GM18520 (cell line): Measurements from ENCODE around the gene ST7.

Experiments
- ATAC-seq: cut with Tn5 transposase; IDR thresholded peaks from one replicate; pipeline ENCODE4 v1.9.1; 2021; ENCODE audit not compliant: unreplicated experiment

The ST7 gene

GRCh38 chr7:117145333-117145732 is 192.0 kb downstream of the ST7 start:
- ATAC-seq, result no peak

DNA sequence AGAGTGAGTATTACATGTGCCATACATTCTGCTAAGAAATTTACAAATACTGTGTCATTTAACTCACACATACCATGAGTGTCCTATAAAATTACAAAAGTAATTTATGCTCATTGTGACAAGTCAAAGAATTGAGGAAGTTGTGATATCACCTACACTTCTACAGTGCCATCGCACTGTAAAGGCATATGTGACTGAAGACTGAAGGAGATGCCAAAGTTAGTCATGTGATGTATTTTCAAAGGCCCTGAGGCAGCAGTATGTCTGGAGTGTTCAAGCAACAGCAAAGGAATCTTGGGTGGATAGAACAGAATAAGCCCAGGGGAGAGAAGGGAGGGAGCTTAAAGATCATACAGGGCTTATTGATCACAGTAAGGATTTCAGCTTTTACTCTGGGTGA is 192.8 kb downstream of the ST7 start:
- no peak for ATAC-seq

GRCh38 chr7:117146511-117146910 is 193.2 kb downstream of the ST7 start:
- ATAC-seq, result no peak

- no peak for ATAC-seq
These were observed 195.7 kb downstream of the ST7 start for GRCh38 chr7:117148971-117149370.

DNA sequence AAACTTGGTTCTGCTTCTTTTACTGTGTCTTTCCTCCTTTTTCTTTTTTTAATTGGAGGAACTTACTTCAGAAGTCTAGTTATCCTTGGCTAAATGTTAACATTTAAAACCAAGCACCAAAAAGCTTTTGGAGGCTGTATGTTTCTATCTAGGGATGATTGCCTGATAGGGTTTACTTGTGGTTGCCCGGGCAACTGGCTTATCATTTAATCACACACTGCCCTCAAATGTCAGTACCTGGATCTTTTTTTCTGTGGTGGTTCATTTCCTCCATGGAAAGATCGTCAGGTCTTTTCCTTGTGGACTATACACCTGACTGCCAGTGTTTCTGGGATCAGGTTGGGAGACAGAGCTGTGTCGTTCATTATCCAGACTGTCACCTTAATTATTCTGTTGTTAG is 196.4 kb downstream of the ST7 start:
- no peak for ATAC-seq

DNA sequence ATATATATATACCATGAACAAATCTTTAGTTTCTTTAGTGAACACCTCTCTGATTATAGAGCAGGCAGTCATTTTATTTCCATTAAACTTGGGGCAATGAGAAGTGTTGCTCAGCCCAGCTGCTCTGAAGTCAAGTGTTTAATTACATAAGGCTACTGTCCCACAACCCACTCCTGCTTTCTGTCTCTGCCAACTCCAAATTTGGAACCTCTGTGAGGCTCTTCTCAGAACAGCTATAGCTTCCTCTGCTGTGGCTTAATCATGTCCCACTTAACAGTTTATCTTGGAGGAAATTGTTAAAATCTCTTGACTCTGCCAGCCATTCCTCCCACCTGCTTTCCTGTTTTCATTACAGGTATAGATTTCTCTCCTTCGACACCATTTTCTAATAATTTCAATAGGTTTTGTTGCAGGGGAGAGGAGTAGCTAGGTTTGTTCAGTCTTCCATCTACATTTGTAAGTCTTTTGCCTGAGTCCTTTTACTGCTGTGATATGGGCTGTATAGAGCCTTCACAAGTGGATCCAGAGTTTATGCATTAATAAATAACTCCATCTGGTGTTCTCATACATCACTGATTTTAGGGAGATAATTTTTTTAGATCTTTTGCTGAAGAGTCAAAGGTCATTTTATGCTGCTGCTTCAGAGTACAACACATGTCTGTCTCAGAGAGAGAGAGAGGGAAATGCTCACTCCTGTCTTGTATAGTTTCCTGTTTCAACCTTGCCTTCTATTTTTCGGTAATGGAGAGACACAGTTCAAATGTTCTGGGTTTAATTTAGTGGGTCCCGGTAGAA is 199.1 kb downstream of the ST7 start:
- no peak for ATAC-seq

DNA sequence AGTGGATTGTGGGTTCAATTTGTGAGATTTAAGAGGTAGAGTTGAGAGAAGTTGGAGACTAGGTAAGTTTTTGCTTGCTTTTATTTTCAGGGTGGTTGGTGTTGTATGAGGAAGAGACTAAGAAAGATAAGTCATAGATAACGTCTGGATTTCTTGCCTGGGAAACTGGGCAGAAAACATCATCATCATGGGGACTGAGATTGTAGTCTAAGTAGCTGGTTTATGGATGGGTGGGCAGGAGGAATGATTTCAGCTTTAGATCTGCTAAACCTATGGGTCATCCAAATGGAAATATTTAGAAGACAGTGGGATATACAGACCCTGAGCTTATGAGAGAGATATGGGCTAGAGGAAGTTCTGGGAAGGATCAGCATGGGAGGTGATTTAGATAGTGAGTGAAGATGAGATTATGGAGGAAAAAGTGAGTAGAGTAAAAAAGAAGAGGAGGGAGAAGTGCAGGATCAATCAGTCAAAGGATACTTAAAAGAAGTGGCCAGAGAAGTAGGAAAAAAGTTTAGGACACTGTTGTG is 199.8 kb downstream of the ST7 start:
- ATAC-seq, result no peak

DNA sequence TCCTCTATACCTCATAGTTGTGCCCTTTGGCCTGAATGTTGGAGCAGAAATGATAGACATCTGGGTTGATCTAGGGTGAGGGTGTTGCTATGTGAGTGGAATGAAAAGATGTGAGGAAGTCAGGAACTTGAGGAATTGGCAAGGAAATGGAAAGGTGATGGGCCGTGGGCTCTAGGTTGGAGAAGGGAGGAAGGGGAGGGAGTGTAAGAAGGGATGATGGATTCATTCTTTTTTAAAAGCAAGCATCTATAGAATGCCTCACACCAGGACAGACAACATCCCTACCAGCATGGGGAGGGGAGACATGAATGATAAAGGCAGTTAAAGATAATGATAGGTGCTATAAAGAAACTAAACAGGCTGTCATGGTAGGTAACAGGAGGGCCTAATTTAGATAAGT is 201.4 kb downstream of the ST7 start:
- no peak for ATAC-seq

DNA sequence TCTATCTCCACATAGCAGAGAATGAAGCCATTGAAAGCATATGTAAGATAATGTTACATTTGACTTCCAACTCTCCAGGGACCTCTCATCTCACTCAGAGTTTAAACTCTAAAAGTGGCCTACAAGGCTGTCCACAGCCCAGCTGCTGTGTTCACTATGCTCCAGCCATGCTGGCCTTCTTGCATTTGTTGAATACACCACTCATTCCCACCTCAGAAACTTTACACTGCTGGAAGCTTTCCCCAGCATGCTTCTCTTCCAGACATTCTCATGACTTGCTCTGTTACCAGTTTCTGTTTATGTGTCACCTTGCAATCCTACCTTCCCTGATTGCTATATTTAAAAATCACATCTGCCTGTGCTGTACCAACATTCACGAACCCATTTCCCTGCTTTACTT is 202.4 kb downstream of the ST7 start:
- no peak for ATAC-seq

DNA sequence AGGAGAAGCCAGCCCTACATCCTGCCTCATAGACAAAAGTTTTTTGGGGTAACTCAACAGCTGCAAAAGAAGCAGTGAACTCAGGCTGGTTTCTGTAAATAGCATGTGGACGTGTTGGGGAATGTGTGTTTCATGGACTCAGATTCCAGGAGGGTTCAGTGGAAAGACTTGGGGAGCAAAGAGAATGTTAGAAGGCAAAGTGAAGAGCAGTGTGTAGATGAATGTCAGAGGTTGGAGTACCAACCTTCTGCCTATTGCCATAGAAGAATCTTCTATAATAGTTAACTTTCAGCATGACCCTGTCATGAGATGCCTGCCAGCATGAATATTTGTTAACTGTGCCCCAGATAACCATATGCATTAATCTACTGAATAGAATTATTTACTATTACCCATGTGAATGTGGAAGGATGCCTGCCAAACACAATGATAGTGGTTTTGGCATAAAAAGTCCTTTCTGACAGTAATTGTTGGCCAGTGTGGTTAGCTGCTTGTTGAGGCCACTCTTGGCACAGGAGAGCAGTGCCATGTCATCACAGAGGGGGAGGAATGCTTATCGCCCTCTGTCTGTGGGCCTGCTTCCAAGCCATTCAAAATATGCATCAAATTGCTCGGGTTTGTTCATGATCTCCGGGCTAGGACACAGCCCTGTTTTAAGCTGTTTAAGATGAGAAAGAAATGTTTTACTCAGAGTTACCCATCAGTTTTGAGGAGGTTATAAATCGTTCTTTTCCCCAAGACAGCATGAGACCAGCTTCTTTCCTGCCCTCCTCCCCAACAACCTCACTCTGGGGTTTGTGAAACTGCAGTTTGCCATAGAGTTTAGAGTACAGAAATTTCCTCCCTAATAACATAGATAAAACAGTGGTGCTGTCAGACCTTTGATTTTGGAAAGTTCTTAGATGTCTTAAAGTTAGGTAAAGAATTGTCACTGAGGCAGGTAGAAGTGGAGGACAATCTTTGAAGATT is 204.2 kb downstream of the ST7 start:
- no peak for ATAC-seq

- no peak for ATAC-seq
These were observed 205.8 kb downstream of the ST7 start for GRCh38 chr7:117158941-117159697.

DNA sequence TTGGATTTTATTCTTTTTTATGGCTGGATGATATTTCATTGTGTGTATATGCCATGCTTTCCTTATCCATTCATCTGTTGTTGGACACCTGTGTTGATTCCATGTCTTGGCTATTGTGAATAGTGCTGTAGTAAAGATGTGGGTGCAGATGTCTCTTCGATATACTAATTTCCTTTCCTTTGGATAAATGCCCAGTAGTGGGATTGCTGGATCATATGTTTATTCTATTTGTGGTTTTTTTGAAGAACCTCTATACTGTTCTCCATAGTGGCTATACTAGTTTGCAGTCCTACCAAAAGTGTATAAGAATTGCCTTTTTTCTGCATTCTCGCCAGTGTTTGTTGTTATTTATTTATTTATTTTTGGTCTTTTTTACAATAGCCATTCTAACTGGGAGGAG is 209.8 kb downstream of the ST7 start:
- no peak for ATAC-seq

- no peak for ATAC-seq
These were observed 211.3 kb downstream of the ST7 start for GRCh38 chr7:117164620-117165019.

- ATAC-seq, result no peak
These were observed 212.4 kb downstream of the ST7 start for GRCh38 chr7:117165656-117166055.

DNA sequence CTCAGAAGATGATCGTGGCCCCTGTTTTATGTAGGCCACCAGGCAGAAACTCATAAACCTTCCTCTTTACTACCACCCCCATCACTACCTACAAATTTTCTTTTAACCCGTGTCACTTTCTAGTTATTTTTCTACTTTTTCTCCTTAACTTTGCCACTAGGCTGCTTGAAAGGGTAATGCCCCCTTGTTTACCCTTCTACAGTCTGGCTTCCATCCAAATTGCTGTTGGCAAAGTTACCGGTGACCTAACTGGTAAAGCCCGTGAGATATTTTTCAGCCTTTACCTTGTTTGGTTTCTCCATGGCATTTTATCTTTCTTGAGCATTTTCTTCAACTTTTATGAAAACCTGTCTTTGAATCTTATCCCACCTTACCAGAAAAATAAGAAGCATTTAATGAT is 216.6 kb downstream of the ST7 start:
- no peak for ATAC-seq

- no peak for ATAC-seq
These were observed 217.8 kb downstream of the ST7 start for GRCh38 chr7:117171106-117171505.

- ATAC-seq, result no peak
These were observed 219.0 kb downstream of the ST7 start for GRCh38 chr7:117172283-117172682.

GRCh38 chr7:117173035-117173770 is 219.9 kb downstream of the ST7 start:
- no peak for ATAC-seq

GRCh38 chr7:117176206-117176605 is 222.9 kb downstream of the ST7 start:
- no peak for ATAC-seq

- no peak for ATAC-seq
These were observed 225.3 kb downstream of the ST7 start for GRCh38 chr7:117178600-117178999.
